A549 (cell line): ENCODE results near the gene TENM3.

Experiments
- ATOH8 ChIP-seq: fragments of 250-450 bp; sonication (Bioruptor Pico); IDR thresholded peaks from 2 replicates; pipeline ENCODE4 v1.5.0; 2020; ENCODE audit warnings: low read depth, mild to moderate bottlenecking, moderate library complexity
- CTCF ChIP-seq: fragments of >200 bp; sonication (Bioruptor Twin); formaldehyde crosslinking; IDR thresholded peaks from 3 replicates; pipeline ENCODE4 v1.5.1; 2016
- EHMT2 ChIP-seq: fragments of 200-600 bp; sonication (generic); IDR thresholded peaks from 2 replicates; pipeline ENCODE4 v1.6.1; 2016; ENCODE audit warnings: antibody characterized with exemption, low read depth, mild to moderate bottlenecking, moderate library complexity
- EP300 ChIP-seq, 2 experiments: fragments of >200 bp; sonication (Bioruptor Twin); formaldehyde crosslinking; IDR thresholded peaks; 2 replicates in 1 of 2; 3 replicates in 1 of 2; pipeline ENCODE4 v1.6.1; 2016 to 2017
- POLR2A ChIP-seq: IDR thresholded peaks from 2 replicates; pipeline ENCODE4 v1.6.1; 2012; ENCODE audit warnings: mild to moderate bottlenecking, low read length
- POLR2AphosphoS2 ChIP-seq: conservative IDR thresholded peaks from 2 replicates; pipeline ENCODE4 v1.6.1; 2012; ENCODE audit warnings: low read length, improper control_type of control experiment, inconsistent platforms
- RCOR1 ChIP-seq: fragments of 150-350 bp; IDR thresholded peaks from 2 replicates; pipeline ENCODE4 v1.6.1; 2014; ENCODE audit warnings: antibody characterized with exemption, low read length, low read depth
- RFX5 ChIP-seq: fragments of 450-650 bp; IDR thresholded peaks from 2 replicates; pipeline ENCODE4 v1.7.1; 2014; ENCODE audit warnings: antibody characterized with exemption, mild to moderate bottlenecking, moderate library complexity

GRCh38 chr4:182807346-182807745 lies 564.1 kb downstream of the TENM3 start:
- TF ChIP-seq POLR2A, result no peak
- TF ChIP-seq CTCF, result no peak
- TF ChIP-seq RFX5, result no peak
- TF ChIP-seq POLR2AphosphoS2, result no peak
- no peak for TF ChIP-seq EP300 (IDR thresholded peaks at IDR 0.05)
- no peak for TF ChIP-seq ATOH8 (CRISPR knock-in tag)
- TF ChIP-seq RCOR1, result no peak
- no peak for TF ChIP-seq EHMT2
